ENCODE data around the gene PARVG.

DNA sequence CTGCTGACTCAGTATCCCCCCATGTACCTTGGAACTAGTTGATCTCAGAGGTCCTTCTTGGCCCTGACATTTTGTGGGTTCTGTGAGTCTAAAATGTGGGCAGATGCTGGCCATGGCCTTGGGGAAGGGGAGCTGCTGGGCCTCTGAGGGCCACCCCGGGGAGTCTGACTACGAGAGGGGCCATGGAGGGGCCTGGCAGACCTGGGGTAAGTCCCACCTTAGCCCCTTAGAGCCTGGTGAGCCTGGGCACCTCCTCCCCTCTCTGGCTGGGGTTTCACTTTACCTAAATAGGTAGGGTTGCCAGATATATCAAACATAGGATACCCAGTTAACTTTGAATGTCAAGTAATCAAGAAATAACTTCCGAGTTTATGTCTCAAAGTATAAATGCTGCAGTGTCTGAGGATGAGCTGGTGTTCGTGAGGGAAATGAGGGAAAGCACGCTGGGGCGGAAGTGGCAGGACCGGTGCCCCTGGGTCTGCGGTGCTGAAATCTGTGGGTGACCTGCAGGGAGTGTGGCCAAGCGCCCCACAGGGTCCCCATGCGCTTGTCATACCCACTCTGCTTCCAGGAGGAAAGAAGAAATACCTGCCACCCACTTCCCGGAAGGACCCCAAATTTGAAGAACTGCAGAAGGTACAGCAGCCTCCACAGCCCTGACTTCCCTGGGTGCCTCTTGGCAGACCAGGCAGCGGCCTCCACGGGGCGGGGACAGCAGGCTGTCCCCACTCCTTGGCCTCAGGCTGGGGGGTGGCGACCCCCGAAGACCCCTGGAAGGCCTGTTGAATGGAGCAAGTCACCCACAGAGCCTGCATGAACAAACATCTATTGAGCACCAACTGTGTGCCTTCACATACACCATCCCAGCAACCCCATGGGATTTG is 4.8 kb downstream of the PARVG start:
- TF ChIP-seq ELF4 (IDR thresholded peaks at IDR 0.05), result no peak
- no peak for TF ChIP-seq FOXA1 (IDR thresholded peaks at IDR 0.05)
- no peak for TF ChIP-seq FOXM1 (IDR thresholded peaks at IDR 0.05; ENCODE audit: borderline replicate concordance)
- TF ChIP-seq, protein P1, sequence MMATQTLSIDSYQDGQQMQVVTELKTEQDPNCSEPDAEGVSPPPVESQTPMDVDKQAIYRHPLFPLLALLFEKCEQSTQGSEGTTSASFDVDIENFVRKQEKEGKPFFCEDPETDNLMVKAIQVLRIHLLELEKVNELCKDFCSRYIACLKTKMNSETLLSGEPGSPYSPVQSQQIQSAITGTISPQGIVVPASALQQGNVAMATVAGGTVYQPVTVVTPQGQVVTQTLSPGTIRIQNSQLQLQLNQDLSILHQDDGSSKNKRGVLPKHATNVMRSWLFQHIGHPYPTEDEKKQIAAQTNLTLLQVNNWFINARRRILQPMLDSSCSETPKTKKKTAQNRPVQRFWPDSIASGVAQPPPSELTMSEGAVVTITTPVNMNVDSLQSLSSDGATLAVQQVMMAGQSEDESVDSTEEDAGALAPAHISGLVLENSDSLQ (IDR thresholded peaks at IDR 0.05), result no peak
- no peak for TF ChIP-seq SP1 (IDR thresholded peaks at IDR 0.05)
- TF ChIP-seq LEF1 (IDR thresholded peaks at IDR 0.05; ENCODE audit: borderline replicate concordance), result no peak

Data from HEK293T (cell line).